Activated T-cell treated with anti-CD3 and anti-CD28 coated beads for 48 hours (primary cell): Measurements from ENCODE around the gene PRKCSH.
"Not testable (repeated sequence)": the region's sequence is repeated elsewhere in the genome, so short reads cannot be mapped to it uniquely, and the experiment has no call there.

Experiments used
- DNase-seq: peaks from one replicate; pipeline ENCODE4 v3.0.0-alpha.2; 2020; ENCODE audit warnings: low read depth

The PRKCSH gene

DNA sequence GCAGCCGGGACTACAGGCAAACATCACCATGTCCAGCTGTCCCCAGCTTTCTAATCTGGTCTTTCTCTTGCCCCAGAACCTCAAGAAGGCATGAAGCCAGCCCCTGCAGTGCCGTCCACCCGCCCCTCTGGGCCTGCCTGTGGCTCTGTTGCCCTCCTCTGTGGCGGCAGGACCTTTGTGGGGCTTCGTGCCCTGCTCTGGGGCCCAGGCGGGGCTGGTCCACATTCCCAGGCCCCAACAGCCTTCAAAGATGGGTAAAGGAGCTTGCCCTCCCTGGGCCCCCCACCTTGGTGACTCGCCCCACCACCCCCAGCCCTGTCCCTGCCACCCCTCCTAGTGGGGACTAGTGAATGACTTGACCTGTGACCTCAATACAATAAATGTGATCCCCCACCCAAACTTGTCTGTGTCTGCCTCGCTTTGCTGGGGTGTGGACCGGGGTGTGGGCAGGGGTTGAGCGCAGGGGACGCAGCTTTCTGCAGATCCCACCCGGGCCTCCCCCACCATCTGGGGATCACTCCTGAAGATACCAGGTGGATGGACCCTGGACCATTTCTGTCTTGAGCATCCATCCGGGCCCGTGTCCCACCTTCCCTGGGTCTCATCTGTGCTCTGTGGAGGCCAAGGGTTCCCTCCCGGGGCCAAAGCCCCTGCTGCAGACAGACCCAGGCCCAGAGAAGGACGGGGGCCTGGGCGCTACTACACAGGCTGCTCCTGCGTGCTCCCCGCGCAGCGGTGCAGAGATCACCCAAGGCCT, 15.3 kb downstream of the PRKCSH start:
- no peak for DNase-seq

- DNase-seq = no peak
Observed at GRCh38 chr19:11451327-11451870, 16.0 kb downstream of the PRKCSH start.

DNA sequence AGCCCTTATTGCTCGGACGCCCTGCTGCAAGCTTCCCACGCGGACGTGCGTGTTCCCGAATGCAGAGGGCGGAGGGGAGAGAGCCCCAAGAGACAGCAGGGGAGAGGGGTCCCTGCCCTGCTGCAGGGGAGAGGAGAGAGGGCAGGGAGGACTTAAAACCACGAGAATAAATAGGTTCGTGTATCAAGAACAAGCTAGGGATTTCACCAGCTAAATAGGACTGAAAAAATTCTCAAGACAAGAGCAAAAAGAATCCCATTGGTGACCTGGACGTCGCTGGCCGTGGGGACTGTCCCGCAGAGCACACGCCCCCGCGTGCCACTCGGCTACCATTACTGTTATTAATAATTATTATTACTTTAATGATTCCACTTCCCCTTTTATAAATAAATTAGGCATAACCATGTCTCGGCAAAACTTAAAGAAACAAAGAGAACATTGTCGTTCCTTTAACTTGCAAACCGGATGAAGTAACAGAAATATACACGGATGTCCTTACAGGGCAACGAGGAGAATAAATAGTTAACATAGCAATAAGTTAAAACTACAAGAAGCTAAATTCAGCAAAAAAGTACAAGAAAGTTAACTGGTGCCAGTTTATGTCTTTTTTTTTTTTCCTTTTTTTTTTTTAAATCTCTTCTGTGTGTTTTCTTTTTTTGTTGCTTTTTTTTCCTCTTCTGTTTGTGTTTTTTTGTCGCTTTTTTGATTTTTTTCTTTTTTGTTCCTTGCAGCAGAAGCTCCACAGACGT, 16.6 kb downstream of the PRKCSH start:
- DNase-seq = no peak

DNA sequence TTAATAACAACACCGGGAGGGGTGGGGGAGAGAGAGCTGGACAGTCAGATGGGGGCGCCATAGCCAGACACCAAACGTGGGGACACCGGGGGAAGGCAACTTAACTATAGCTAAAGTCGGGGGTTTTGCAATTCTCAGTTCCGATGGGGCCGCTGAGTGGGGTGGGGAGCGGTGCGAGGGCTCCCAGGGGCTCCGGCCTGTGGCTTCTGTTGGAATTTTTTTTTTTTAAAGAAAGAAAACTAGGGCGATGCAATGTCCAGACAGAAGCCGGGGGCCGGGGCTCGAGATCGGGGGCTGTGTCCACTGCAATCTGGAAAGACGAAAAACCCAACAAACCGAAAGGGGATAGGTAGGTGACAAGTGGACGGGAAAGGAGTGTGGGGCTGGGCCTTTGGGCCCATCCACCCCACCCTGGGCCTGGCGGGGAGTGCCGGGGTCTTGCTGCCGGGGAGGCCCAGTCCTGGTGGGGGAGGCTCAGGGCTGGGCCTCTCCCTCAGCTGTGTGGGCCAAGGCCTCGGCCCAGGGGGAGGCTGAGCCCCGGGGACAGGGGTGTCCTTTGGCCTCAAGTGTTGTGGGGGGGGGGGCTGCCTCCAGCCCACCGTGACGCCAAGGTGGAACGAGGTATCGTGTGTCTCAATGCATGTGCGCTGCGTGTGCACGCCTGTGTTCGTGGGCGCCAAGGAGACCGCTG, 17.3 kb downstream of the PRKCSH start:
- DNase-seq = no peak

GRCh38 chr19:11453468-11454341, 18.3 kb downstream of the PRKCSH start:
- peak; percentile 14 for DNase-seq

- not testable (repeated sequence) for DNase-seq
Observed at GRCh38 chr19:11455233-11455554, 19.8 kb downstream of the PRKCSH start.

DNA sequence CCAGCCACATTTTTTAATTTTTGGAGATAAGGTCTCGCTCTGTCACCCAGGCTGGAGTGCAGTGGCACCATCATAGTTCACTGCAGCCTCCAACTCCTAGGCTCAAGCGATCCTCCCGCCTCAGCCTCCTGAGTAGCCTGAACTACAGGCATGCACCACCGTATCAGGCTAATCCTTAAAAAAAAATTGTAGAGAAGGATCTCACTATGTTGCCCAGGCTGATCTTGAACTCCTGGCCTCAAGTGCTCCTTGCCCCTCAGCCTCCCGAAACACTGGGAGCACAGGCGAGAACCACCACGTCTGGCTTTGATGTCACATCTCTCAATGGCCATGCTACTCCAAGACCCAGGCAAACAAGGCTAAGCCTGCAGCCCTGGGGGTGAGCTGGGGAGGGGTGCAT, 21.2 kb downstream of the PRKCSH start:
- no peak for DNase-seq

- no peak for DNase-seq
Observed at GRCh38 chr19:11457115-11457514, 21.7 kb downstream of the PRKCSH start.

- no peak for DNase-seq
Observed at GRCh38 chr19:11457831-11458230, 22.4 kb downstream of the PRKCSH start.

DNA sequence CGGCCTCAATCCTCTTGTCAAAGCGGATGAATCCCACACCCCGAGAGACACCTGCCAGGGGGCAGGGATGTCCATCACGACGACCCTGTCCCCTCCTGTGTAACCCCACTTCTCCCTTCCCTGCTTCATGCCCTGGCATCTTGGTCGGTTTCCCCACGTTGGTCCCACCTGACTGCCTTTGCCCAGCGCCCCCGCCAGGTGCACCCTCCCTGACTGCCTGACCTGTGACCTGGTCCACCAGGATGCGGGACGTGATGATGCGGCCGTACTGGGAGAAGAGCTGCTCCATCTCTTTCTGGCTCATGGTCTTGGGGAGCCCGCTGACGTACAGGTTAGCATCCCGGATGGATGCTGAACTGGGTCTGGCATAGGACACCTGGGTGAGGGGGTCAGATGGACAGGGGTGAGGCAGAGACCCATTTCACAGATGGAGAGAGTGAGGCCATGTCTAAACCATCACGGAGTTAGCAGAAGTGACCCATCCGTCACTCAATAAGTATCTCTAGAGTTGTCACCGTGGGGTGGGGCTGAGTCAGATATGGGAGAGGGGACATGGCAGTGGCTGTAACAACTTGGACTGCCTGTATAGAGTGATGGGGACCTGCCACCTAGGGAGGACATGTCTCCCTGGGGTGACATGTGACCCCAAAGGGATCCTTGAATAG, 22.9 kb downstream of the PRKCSH start:
- no peak for DNase-seq

DNA sequence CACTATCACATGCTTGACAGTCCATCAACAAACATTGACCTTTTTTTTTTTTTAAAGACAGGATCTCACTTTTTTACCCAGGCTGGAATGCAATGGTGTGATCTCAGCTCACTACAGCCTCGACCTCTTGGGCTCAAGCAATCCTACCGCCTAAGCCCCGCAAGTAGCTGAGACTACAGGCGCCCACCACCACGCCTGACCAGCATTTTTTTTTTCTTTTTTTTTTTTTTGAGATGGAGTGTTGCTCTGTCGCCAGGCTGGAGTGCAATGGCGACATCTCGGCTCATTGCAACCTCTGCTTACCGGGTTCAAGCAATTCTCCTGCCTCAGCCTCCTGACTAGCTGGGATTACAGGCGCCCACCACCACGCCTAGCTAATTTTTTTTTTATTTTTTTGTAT, 23.5 kb downstream of the PRKCSH start:
- DNase-seq = not testable (repeated sequence)

- no peak for DNase-seq
Observed at GRCh38 chr19:11460207-11460606, 24.8 kb downstream of the PRKCSH start.

- DNase-seq = no peak
Observed at GRCh38 chr19:11461453-11461852, 26.0 kb downstream of the PRKCSH start.

DNA sequence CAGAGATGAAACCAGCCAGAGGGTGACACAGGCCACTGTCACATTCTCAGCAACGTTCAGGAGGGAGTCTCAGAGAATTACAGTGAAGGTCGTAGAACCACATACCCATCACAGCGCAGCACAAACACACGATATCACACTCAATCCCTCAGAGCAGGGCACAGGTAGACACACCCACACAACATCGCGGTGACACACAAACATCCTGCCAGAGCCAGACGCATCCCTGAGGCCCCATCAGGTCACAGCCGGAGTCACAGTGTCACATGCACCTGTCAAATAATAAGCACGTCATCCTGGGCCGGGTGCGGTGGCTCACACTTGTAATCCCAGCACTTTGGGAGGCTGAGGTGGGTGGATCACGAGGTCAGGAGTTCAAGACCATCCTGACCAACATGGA, 28.0 kb downstream of the PRKCSH start:
- no peak for DNase-seq

GRCh38 chr19:11464333-11465265, 29.2 kb downstream of the PRKCSH start:
- DNase-seq = no peak

- DNase-seq = no peak
Observed at GRCh38 chr19:11465600-11465999, 30.2 kb downstream of the PRKCSH start.

DNA sequence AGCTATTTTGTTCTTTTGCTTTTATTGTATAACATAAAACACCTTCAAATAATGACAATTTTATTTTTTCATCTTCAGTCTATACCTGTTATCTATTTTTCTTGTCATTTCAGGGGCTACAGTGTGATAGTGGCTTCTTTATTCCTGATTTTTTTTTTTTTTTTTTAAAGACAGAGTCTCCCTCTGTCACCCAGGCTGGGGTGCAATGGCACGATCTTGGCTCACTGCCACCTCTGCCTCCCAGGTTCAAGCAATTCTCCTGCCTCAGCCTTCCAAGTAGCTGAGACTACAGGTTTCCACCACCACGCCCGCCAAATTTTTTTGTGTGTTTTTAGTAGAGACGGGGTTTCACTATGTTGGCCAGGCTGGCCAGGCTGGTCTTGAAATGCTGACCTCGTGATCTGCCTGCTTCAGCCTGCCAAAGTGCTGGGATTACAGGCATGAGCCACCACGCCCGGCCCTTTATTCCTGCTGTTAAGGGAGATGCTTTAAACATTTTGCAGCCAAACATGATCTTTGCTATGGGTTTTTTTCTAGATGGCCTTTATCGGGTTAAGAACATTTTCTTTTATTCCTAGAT, 32.9 kb downstream of the PRKCSH start:
- not testable (repeated sequence) for DNase-seq

DNA sequence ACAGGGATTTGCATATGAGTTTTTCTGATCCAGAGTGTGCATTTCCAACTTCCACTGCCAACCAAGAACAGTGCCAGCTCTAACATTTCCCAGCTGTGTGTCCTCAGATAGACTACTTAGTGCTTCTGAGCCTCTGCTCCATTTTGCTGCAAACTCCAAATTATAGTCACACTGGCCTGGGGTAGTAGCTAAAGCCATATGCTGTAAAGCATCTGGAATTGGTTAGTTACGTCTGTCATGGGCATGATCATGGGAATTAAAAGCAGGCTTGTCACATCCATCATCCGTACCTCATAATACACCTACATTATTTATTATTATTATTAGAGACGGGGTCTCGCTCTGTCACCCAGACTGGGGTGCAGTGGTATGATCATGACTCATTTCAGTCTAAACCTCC, 38.3 kb downstream of the PRKCSH start:
- no peak for DNase-seq

GRCh38 chr19:11475343-11475742, 39.9 kb downstream of the PRKCSH start:
- DNase-seq = not testable (repeated sequence)

DNA sequence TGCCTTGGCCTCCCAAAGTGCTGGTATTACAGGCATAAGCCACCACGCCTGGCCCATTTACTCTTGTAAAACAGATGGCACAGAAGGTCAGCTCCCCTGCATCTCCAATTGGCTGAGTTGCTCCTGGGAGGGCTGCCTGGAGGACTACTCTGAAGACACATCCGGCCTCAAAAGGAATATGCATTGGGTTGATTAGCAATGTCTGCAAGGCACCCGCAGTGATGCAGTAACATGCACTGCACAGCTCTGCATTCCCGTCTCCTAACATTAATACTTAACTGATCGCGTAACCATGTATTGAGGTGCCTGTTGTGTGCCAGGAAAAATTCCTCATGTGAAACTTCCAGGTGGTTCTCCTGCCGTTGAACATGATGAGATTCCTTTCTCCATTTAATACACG, 40.4 kb downstream of the PRKCSH start:
- no peak for DNase-seq
